Lung (tissue), 12 donors: Measurements from ENCODE around the gene OLFML1. TPM values are rescaled to one million over a fixed set of nuclear protein-coding genes. Genes with fewer than 3 reads are reported as not detected.

Source experiments
- ATAC-seq: fragments of 200-7000 bp; cut with Tn5 transposase; one replicate; pipeline ENCODE4 v1.9.1; 2020; ENCODE audit warnings: moderate number of reproducible peaks; ENCODE audit not compliant: insufficient read depth, low FRiP score
- DNase-seq, 3 donors: peaks; one replicate each; pipeline ENCODE4 v3.0.0-alpha.2; 2013 to 2017
- H3K27ac ChIP-seq, 2 donors: one replicate each; pipeline ENCODE4 v1.5.1; 2013; ENCODE audit warnings: mild to moderate bottlenecking in 2 of 2, moderate library complexity in 2 of 2, control low read depth in 1 of 2, inconsistent platforms in 1 of 2, low read depth in 1 of 2, low read length in 1 of 2
- H3K27me3 ChIP-seq, 3 donors: one replicate each; pipeline ENCODE4 v1.5.1; 2013; ENCODE audit warnings: low read length in 2 of 3; ENCODE audit not compliant: control insufficient read depth in 3 of 3, insufficient read depth in 3 of 3
- H3K36me3 ChIP-seq, 4 donors: one replicate each; pipeline ENCODE4 v1.5.1; 2013; ENCODE audit warnings: low read length in 4 of 4, mild to moderate bottlenecking in 1 of 4, moderate library complexity in 1 of 4; ENCODE audit not compliant: control insufficient read depth in 4 of 4, insufficient read depth in 4 of 4
- H3K4me1 ChIP-seq, 5 donors: one replicate each; pipeline ENCODE4 v1.5.1; 2013; ENCODE audit warnings: low read length in 5 of 5, mild to moderate bottlenecking in 2 of 5, moderate library complexity in 1 of 5; ENCODE audit not compliant: control insufficient read depth in 5 of 5, insufficient read depth in 5 of 5
- H3K4me3 ChIP-seq: one replicate; pipeline ENCODE4 v1.5.1; 2013; ENCODE audit warnings: mild to moderate bottlenecking, control low read depth, moderate library complexity
- H3K9ac ChIP-seq, 2 donors: one replicate each; pipeline ENCODE4 v1.5.1; 2013; ENCODE audit warnings: low read length in 2 of 2, control low read depth in 1 of 2; ENCODE audit not compliant: insufficient read depth in 1 of 2
- H3K9me3 ChIP-seq, 4 donors: one replicate each; pipeline ENCODE4 v1.5.1; 2013; ENCODE audit warnings: low read length in 3 of 4, mild to moderate bottlenecking in 1 of 4, moderate library complexity in 1 of 4; ENCODE audit not compliant: control insufficient read depth in 4 of 4, insufficient read depth in 3 of 4
- WGBS, 2 donors: extraction: QIAGEN DNeasy Blood & Tissue Kit; methylation state at CpG; one replicate each; pipeline ENCODE4 v1.1.7; 2013; 5-methylcytosine and 5-hydroxymethylcytosine counted together
- polyA plus RNA-seq, 2 donors: library from polyadenylated mRNA; stranded (reverse); fragments of 200-250 nt; gene quantifications; one replicate each; pipeline ENCODE4 v1.2.1, GENCODE V29; 2013
- total RNA-seq, 2 donors: library from RNA; depleted of rRNA in 1 of 2; stranded (reverse); fragments of >200 nt in 1 of 2; gene quantifications; one replicate each; pipeline ENCODE4 v1.2.1, GENCODE V29; 2014 to 2021
- TF ChIP-seq, protein P1 (sequence below): IDR thresholded peaks from 2 replicates; pipeline ENCODE4 v1.5.1; 2012; ENCODE audit warnings: mild to moderate bottlenecking; ENCODE audit errors: control extremely low read depth, extremely low read depth
- donor health status: control.
- donor health status: control.
- donor health status: Bipolar disorder and iron deficiency.
- donor health status: healthy.
- donor health status: DM: yes; HTN: yes; CAD: no.

OLFML1 gene
- total and polyA plus RNA-seq, 4 donors = 2.6 to 28.1 (median 9.5) TPM

DNA sequence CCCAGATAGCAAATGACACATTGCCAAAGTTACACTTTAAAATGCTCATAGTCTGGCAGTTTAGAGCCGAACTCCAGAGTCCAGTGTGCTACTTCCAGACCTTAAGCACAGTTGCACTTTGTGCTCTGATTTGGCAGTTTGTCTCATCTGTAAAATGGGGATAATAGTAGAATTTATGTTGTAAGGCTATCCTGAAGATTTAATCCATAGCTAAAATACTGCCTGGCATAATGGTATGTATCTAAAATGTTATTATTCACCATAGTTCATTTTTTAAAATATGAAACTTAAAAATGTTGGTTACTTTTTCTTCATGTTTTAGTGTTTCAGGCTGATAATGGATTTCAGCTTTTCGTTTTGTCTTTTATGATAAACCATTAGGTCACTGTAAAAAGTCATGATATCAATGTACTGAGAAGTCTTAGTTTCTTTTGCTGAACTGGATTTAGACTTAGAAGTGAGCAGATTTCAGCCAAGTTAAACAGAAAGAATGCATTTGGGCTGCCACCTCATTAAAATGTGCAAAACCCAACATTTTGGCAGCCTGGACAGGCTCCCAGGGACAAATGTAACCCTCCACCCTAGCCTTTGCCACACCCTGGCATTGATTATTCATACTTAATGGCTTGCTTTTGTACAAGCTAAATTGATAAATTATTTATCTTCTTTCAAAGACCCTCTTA, 933 bp downstream of the OLFML1 start:
- 66 to 85% methylated on average over 2 of the region's 2 CpGs for WGBS, 2 donors
- Histone ChIP-seq H3K9me3 (peaks cover 0 to 1% (median 0%) of the 10 kb centered on the region in 4 donors), H3K9ac (peak overlapping the region in 1 of 2 donors; percentile 86), H3K36me3 (peaks cover 0 to 24% (median 2%) of the 10 kb centered on the region in 4 donors), H3K4me3 (peak overlapping the region; percentile 39), H3K27ac (no peak overlapping the region), H3K4me1 (peaks cover 0 to 21% (median 4%) of the 10 kb centered on the region in 5 donors), H3K27me3 (peaks cover 0 to 4% (median 2%) of the 10 kb centered on the region in 3 donors)
- DNase-seq = peak; percentile 48 to 75 (median 71)
- TF ChIP-seq, protein P1, sequence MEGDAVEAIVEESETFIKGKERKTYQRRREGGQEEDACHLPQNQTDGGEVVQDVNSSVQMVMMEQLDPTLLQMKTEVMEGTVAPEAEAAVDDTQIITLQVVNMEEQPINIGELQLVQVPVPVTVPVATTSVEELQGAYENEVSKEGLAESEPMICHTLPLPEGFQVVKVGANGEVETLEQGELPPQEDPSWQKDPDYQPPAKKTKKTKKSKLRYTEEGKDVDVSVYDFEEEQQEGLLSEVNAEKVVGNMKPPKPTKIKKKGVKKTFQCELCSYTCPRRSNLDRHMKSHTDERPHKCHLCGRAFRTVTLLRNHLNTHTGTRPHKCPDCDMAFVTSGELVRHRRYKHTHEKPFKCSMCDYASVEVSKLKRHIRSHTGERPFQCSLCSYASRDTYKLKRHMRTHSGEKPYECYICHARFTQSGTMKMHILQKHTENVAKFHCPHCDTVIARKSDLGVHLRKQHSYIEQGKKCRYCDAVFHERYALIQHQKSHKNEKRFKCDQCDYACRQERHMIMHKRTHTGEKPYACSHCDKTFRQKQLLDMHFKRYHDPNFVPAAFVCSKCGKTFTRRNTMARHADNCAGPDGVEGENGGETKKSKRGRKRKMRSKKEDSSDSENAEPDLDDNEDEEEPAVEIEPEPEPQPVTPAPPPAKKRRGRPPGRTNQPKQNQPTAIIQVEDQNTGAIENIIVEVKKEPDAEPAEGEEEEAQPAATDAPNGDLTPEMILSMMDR = no peak
- no peak for ATAC-seq

DNA sequence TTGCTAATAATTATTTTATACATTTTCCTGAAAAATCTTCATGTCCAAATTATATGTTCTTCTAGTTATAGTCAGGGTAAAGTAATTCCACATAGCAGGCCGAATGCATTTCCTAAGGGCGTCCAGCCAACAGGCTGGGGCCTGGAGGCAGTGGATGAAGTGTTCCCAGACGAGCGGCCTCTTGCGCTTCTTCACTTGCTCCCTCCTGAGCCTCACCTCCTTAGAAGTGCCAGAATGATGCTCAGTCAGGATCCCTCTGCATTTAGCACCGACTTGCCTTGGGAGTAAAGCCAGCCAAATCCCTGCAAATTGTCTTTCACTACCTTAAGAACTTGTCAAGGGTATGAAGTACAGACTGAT, 1.5 kb downstream of the OLFML1 start:
- TF ChIP-seq, protein P1 = no peak
- H3K27me3 ChIP-seq = peaks cover 0 to 4% (median 2%) of the 10 kb centered on the region in 3 donors
- peak overlapping the region in 1 of 2 donors; percentile 86 for H3K9ac ChIP-seq
- 72 to 73% methylated on average over 6 of the region's 6 CpGs for WGBS, 2 donors
- H3K4me1 ChIP-seq = peaks cover 0 to 21% (median 4%) of the 10 kb centered on the region in 5 donors
- peak; percentile 72 to 85 (median 82) for DNase-seq
- no peak for ATAC-seq
- H3K27ac ChIP-seq = no peak overlapping the region
- no peak overlapping the region for H3K4me3 ChIP-seq
- H3K9me3 ChIP-seq = peaks cover 0 to 1% (median 0%) of the 10 kb centered on the region in 4 donors
- peaks cover 0 to 29% (median 4%) of the 10 kb centered on the region in 4 donors for H3K36me3 ChIP-seq

- Histone ChIP-seq H3K27ac (no peak overlapping the region), H3K27me3 (peaks cover 0 to 2% (median under 1%) of the 10 kb centered on the region in 3 donors), H3K4me3 (no peak overlapping the region), H3K9me3 (peaks cover 0 to 1% (median 0%) of the 10 kb centered on the region in 4 donors), H3K36me3 (peaks cover 0 to 29% (median 5%) of the 10 kb centered on the region in 4 donors), H3K9ac (peak overlapping the region in 1 of 2 donors; percentile 57), H3K4me1 (peaks cover 0 to 21% (median 4%) of the 10 kb centered on the region in 5 donors)
- TF ChIP-seq, protein P1 = no peak
- no peak for DNase-seq
- ATAC-seq = no peak
- WGBS, 2 donors = 57 to 77% methylated on average over 2 of the region's 2 CpGs
Observed at GRCh38 chr11:7487360-7487759, 2.1 kb downstream of the OLFML1 start.
